K562 (cell line): ENCODE results near the gene SORCS2.

Experiments used
- POLR2A ChIP-seq: fragments of 450-650 bp; conservative IDR thresholded peaks from 2 replicates; pipeline ENCODE4 v1.6.1; 2016
- TF ChIP-seq, protein P1 (sequence below): fragments of 250-450 bp; sonication (Bioruptor Pico); IDR thresholded peaks from 2 replicates; pipeline ENCODE4 v1.4.0; 2020
- TF ChIP-seq, protein P2 (sequence below): sonication (generic); formaldehyde crosslinking; IDR thresholded peaks from 2 replicates; pipeline ENCODE4 v1.8.1; 2023; ENCODE audit warnings: mild to moderate bottlenecking, missing genetic modification reagents
- TF ChIP-seq, protein P3 (sequence below): fragments of 450-650 bp; IDR thresholded peaks from 2 replicates; pipeline ENCODE4 v1.6.1; 2014; ENCODE audit warnings: low read depth, mild to moderate bottlenecking, moderate library complexity, borderline replicate concordance
- TF ChIP-seq, protein P4 (sequence below), 3 experiments: IDR thresholded peaks in 2 of 3; conservative IDR thresholded peaks in 1 of 3; 2 replicates each; pipeline ENCODE4 v1.5.1; 2011 to 2012; ENCODE audit warnings: low read length in 3 of 3, mild to moderate bottlenecking in 3 of 3, control low read depth in 2 of 3, improper control_type of control experiment in 1 of 3, inconsistent platforms in 1 of 3, low read depth in 1 of 3, mixed read lengths in 1 of 3, moderate library complexity in 1 of 3; ENCODE audit not compliant: insufficient read depth in 2 of 3

DNA sequence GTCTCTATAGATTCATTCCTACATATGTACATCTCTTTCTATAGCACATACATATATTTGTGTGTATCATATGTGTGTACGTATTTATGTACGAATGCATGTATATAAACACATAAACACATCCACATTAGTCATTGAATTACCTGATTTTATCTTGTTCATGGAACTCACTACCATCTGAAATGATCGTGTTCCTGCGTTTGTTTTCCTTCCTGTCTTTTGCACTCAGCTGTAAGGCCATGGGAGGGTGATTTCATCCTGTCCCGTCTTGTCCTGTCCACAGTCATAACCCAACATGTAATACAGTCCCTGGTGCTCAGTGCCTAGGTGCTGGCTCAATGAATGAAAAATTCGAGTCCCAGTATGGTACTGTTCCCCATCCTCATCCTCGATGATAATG lies 434.2 kb downstream of the SORCS2 start:
- no peak for TF ChIP-seq POLR2A
- TF ChIP-seq, protein P1, sequence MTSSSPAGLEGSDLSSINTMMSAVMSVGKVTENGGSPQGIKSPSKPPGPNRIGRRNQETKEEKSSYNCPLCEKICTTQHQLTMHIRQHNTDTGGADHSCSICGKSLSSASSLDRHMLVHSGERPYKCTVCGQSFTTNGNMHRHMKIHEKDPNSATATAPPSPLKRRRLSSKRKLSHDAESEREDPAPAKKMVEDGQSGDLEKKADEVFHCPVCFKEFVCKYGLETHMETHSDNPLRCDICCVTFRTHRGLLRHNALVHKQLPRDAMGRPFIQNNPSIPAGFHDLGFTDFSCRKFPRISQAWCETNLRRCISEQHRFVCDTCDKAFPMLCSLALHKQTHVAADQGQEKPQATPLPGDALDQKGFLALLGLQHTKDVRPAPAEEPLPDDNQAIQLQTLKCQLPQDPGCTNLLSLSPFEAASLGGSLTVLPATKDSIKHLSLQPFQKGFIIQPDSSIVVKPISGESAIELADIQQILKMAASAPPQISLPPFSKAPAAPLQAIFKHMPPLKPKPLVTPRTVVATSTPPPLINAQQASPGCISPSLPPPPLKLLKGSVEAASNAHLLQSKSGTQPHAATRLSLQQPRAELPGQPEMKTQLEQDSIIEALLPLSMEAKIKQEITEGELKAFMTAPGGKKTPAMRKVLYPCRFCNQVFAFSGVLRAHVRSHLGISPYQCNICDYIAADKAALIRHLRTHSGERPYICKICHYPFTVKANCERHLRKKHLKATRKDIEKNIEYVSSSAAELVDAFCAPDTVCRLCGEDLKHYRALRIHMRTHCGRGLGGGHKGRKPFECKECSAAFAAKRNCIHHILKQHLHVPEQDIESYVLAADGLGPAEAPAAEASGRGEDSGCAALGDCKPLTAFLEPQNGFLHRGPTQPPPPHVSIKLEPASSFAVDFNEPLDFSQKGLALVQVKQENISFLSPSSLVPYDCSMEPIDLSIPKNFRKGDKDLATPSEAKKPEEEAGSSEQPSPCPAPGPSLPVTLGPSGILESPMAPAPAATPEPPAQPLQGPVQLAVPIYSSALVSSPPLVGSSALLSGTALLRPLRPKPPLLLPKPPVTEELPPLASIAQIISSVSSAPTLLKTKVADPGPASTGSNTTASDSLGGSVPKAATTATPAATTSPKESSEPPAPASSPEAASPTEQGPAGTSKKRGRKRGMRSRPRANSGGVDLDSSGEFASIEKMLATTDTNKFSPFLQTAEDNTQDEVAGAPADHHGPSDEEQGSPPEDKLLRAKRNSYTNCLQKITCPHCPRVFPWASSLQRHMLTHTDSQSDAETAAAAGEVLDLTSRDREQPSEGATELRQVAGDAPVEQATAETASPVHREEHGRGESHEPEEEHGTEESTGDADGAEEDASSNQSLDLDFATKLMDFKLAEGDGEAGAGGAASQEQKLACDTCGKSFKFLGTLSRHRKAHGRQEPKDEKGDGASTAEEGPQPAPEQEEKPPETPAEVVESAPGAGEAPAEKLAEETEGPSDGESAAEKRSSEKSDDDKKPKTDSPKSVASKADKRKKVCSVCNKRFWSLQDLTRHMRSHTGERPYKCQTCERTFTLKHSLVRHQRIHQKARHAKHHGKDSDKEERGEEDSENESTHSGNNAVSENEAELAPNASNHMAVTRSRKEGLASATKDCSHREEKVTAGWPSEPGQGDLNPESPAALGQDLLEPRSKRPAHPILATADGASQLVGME, result no peak
- TF ChIP-seq, protein P2, sequence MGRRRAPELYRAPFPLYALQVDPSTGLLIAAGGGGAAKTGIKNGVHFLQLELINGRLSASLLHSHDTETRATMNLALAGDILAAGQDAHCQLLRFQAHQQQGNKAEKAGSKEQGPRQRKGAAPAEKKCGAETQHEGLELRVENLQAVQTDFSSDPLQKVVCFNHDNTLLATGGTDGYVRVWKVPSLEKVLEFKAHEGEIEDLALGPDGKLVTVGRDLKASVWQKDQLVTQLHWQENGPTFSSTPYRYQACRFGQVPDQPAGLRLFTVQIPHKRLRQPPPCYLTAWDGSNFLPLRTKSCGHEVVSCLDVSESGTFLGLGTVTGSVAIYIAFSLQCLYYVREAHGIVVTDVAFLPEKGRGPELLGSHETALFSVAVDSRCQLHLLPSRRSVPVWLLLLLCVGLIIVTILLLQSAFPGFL (CRISPR knock-in tag), result no peak
- TF ChIP-seq, protein P3, sequence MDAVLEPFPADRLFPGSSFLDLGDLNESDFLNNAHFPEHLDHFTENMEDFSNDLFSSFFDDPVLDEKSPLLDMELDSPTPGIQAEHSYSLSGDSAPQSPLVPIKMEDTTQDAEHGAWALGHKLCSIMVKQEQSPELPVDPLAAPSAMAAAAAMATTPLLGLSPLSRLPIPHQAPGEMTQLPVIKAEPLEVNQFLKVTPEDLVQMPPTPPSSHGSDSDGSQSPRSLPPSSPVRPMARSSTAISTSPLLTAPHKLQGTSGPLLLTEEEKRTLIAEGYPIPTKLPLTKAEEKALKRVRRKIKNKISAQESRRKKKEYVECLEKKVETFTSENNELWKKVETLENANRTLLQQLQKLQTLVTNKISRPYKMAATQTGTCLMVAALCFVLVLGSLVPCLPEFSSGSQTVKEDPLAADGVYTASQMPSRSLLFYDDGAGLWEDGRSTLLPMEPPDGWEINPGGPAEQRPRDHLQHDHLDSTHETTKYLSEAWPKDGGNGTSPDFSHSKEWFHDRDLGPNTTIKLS, result no peak
- TF ChIP-seq, protein P4, sequence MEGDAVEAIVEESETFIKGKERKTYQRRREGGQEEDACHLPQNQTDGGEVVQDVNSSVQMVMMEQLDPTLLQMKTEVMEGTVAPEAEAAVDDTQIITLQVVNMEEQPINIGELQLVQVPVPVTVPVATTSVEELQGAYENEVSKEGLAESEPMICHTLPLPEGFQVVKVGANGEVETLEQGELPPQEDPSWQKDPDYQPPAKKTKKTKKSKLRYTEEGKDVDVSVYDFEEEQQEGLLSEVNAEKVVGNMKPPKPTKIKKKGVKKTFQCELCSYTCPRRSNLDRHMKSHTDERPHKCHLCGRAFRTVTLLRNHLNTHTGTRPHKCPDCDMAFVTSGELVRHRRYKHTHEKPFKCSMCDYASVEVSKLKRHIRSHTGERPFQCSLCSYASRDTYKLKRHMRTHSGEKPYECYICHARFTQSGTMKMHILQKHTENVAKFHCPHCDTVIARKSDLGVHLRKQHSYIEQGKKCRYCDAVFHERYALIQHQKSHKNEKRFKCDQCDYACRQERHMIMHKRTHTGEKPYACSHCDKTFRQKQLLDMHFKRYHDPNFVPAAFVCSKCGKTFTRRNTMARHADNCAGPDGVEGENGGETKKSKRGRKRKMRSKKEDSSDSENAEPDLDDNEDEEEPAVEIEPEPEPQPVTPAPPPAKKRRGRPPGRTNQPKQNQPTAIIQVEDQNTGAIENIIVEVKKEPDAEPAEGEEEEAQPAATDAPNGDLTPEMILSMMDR (IDR thresholded peaks at IDR 0.05 in 2 of 3, conservative IDR thresholded peaks at IDR 0.05 in 1 of 3; ENCODE audit: insufficient read depth in 2 of 3, low read depth in 1 of 3, low read length in 3 of 3), result no peak
